Measurements from ENCODE around the gene SLC39A8.
"Not testable (repeated sequence)": the region's sequence is repeated elsewhere in the genome, so short reads cannot be mapped to it uniquely, and the experiment has no call there.

The SLC39A8 gene

GRCh38 chr4:102344954-102345794 is at the start of gene SLC39A8:
Gene SLC39A8, minus strand, starts transcription at chr4:102345482. Its CDS starts 820 bp downstream, at chr4:102344662.
- peak; percentile 58 to 60 for DNase-seq

GRCh38 chr4:102392033-102392744 is 46.9 kb upstream of the SLC39A8 start:
- DNase-seq = no peak

- DNase-seq = no peak
Measured at GRCh38 chr4:102390438-102390837, 45.2 kb upstream of the SLC39A8 start.

- no peak for DNase-seq
Measured at GRCh38 chr4:102388611-102389010, 43.3 kb upstream of the SLC39A8 start.

GRCh38 chr4:102387552-102388150 is 42.4 kb upstream of the SLC39A8 start:
- DNase-seq = no peak

- DNase-seq = no peak
Measured at GRCh38 chr4:102386966-102387365, 41.7 kb upstream of the SLC39A8 start.

- not testable (repeated sequence) for DNase-seq
Measured at GRCh38 chr4:102380253-102380652, 35.0 kb upstream of the SLC39A8 start.

- peak in 1 of 2 donors; percentile 17 for DNase-seq
Measured at GRCh38 chr4:102362922-102363432, 17.7 kb upstream of the SLC39A8 start.

- no peak for DNase-seq
Measured at GRCh38 chr4:102358128-102358527, 12.8 kb upstream of the SLC39A8 start.

GRCh38 chr4:102357637-102358036 is 12.4 kb upstream of the SLC39A8 start:
- not testable (repeated sequence) for DNase-seq

GRCh38 chr4:102356562-102357202 is 11.4 kb upstream of the SLC39A8 start:
- no peak for DNase-seq

- no peak for DNase-seq
Measured at GRCh38 chr4:102355748-102356147, 10.5 kb upstream of the SLC39A8 start.

GRCh38 chr4:102354671-102355454 is 9.6 kb upstream of the SLC39A8 start:
- DNase-seq = no peak

- DNase-seq = no peak
Measured at GRCh38 chr4:102352781-102353180, 7.5 kb upstream of the SLC39A8 start.

GRCh38 chr4:102350634-102351033 is 5.4 kb upstream of the SLC39A8 start:
- DNase-seq = no peak

- DNase-seq = no peak
Measured at GRCh38 chr4:102348701-102349100, 3.4 kb upstream of the SLC39A8 start.

- DNase-seq = no peak
Measured at GRCh38 chr4:102345795-102346100, 466 bp upstream of the SLC39A8 start.

- DNase-seq = peak in 1 of 2 donors; percentile 39
Measured at GRCh38 chr4:102344520-102344953, 745 bp downstream of the SLC39A8 start.

- no peak for DNase-seq
Measured at GRCh38 chr4:102343964-102344519, 1.2 kb downstream of the SLC39A8 start.

GRCh38 chr4:102342404-102343074 is 2.7 kb downstream of the SLC39A8 start:
- no peak for DNase-seq

- DNase-seq = no peak
Measured at GRCh38 chr4:102341201-102341600, 4.1 kb downstream of the SLC39A8 start.
